Ovary (tissue), 9 donors: Measurements from ENCODE around the gene FZD1. TPM values are rescaled to one million over a fixed set of nuclear protein-coding genes. Genes with fewer than 3 reads are reported as not detected.

Experiments used
- DNase-seq, 5 donors: peaks; one replicate each; pipeline ENCODE4 v3.0.0-alpha.2; 2019 to 2020
- H3K27ac ChIP-seq, 2 donors: fragments of 200-600 bp; one replicate each; pipeline versions ENCODE4 v1.5.1 to v1.8.0; 2019 to 2022
- H3K27me3 ChIP-seq: fragments of 200-600 bp; one replicate; pipeline ENCODE4 v1.8.0; 2022
- H3K36me3 ChIP-seq: fragments of 200-600 bp; sonication (generic); one replicate; pipeline ENCODE4 v1.5.1; 2019
- H3K4me1 ChIP-seq: one replicate; pipeline ENCODE4 v1.8.1; 2013; ENCODE audit warnings: mild to moderate bottlenecking, moderate library complexity; ENCODE audit not compliant: insufficient read depth
- H3K4me3 ChIP-seq: fragments of 200-600 bp; sonication (generic); one replicate; pipeline ENCODE4 v1.5.1; 2017
- H3K9me3 ChIP-seq, 2 donors: fragments of 200-600 bp in 1 of 2; sonication (generic) in 1 of 2; one replicate each; pipeline versions ENCODE4 v1.5.1 to v1.8.1; 2013 to 2019; ENCODE audit warnings: mild to moderate bottlenecking in 1 of 2, moderate library complexity in 1 of 2
- CTCF ChIP-seq, 3 donors: fragments of 450-650 bp in 2 of 3; fragments of 200-600 bp in 1 of 3; IDR thresholded peaks; one replicate each; pipeline versions ENCODE4 v1.5.1 to v1.8.0; 2016 to 2022; ENCODE audit warnings: antibody characterized with exemption in 3 of 3, mild to moderate bottlenecking in 1 of 3
- EP300 ChIP-seq: sonication (generic); formaldehyde crosslinking; IDR thresholded peaks from one replicate; pipeline ENCODE4 v1.6.1; 2017; ENCODE audit warnings: antibody characterized with exemption
- POLR2A ChIP-seq: fragments of 450-650 bp; IDR thresholded peaks from one replicate; pipeline ENCODE4 v1.6.1; 2017; ENCODE audit warnings: antibody characterized with exemption, mild to moderate bottlenecking, moderate library complexity
- WGBS, 3 donors: extraction: QIAGEN DNeasy Blood & Tissue Kit in 1 of 3; methylation state at CpG; one replicate each; pipeline versions ENCODE4 v1.1.5 to v1.1.7; 2013 to 2017; 5-methylcytosine and 5-hydroxymethylcytosine counted together
- intact Hi-C, 4 donors: fragments of 100-400 bp; cut with DNase I; formaldehyde crosslinking; loops; one replicate each; pipeline versions ENCODE4 v1.11.0 to v1.15.1; 2022 to 2023
- polyA plus RNA-seq, 2 donors: library from polyadenylated mRNA; stranded (reverse); fragments of 200-250 nt in 1 of 2; fragments of 350-450 nt in 1 of 2; fragmentation: Illumina TruSeq in 1 of 2; extraction: RNeasy Lipid Tissue Mini Kit (QIAGEN cat#74804) in 1 of 2; gene quantifications; one replicate each; pipeline ENCODE4 v1.2.3, GENCODE V29; 2013 to 2014
- total RNA-seq, 7 donors: library from RNA; depleted of rRNA in 2 of 7; stranded (reverse); fragments of >200 nt in 2 of 7; fragmentation: NEBNext Ultra II Directional in 3 of 7; extraction: Animal tissue kit (Norgen Biotek cat#: 25700) in 3 of 7; gene quantifications; one replicate each; pipeline versions ENCODE4 v1.1.0 to v1.2.4, GENCODE V29; 2016 to 2023
- donor health status: DM: no; HTN: no; CAD: no; lungs with moderate emphysema.
- donor health status: DM: no; HTN: no; CAD: no.
- donor health status: Bipolar disorder and iron deficiency.
- donor health status: DM: yes; HTN: yes; CAD: no.
- donor health status: DM: no; HTN: no; CAD: no.
- donor health status: DM: yes; HTN: yes; CAD: no.

Gene FZD1
- total and polyA plus RNA-seq, 9 donors, result 11.8 to 33.6 (median 19.0) TPM

GRCh38 chr7:91235211-91235832 lies 28.9 kb upstream of the FZD1 start:
- Histone ChIP-seq H3K9me3 (no peaks in the 10 kb centered on the region), H3K36me3 (no peaks in the 10 kb centered on the region), H3K4me1 (peaks cover 11% of the 10 kb centered on the region), H3K27me3 (no peaks in the 10 kb centered on the region), H3K4me3 (no peak overlapping the region), H3K27ac (no peak overlapping the region)
- 84 to 87% (median 87%) methylated on average over 6 of the region's 6 CpGs for WGBS, 3 donors
- TF ChIP-seq EP300, result no peak
- no peak for TF ChIP-seq CTCF (IDR thresholded peaks at IDR 0.05)
- no peak for TF ChIP-seq POLR2A
- intact Hi-C loops, result no loop called here
- DNase-seq, result no peak

DNA sequence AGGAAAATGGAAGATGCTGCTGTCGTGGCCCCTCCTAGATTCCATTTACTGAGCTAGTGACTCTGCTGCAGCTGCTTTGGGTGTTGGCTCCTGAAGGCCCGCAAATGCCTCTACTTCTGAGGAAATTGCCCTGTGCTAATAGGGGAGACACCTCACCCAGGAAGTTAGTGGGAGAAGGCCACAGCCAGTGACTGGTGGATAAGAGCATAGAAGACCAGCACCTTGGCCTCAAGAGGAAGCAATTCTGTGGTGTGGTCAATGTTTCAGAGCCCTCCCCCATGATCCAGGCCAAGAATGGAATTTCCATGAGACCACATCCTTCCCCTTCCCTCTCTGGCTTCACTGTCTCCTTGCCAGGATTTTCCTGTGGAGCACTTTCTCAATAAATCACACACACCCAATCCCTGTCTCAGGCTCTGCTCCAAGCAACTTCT lies 25.0 kb upstream of the FZD1 start:
- intact Hi-C loops, result no loop called here

GRCh38 chr7:91239772-91240171 lies 24.5 kb upstream of the FZD1 start:
- Histone ChIP-seq H3K36me3 (no peaks in the 10 kb centered on the region), H3K27me3 (no peaks in the 10 kb centered on the region), H3K27ac (peak overlapping the region in 1 of 2 donors; percentile 69), H3K9me3 (no peaks in the 10 kb centered on the region), H3K4me1 (peaks cover 17% of the 10 kb centered on the region), H3K4me3 (no peak overlapping the region)
- no peak for DNase-seq
- 27 to 38% (median 30%) methylated on average over 1 of the region's 1 CpG for WGBS, 3 donors
- no peak for TF ChIP-seq EP300
- no peak for TF ChIP-seq POLR2A
- intact Hi-C loops, result no loop called here

More for the DNA sequence above, 25.0 kb upstream of the FZD1 start:
- no peak for TF ChIP-seq POLR2A
- Histone ChIP-seq H3K27me3 (no peaks in the 10 kb centered on the region), H3K27ac (no peak overlapping the region), H3K4me1 (peaks cover 17% of the 10 kb centered on the region), H3K4me3 (no peak overlapping the region), H3K9me3 (no peaks in the 10 kb centered on the region), H3K36me3 (no peaks in the 10 kb centered on the region)
- 31 to 57% (median 32%) methylated on average over 2 of the region's 2 CpGs for WGBS, 3 donors
- no peak for DNase-seq

- Histone ChIP-seq H3K4me3 (no peak overlapping the region), H3K27me3 (no peaks in the 10 kb centered on the region), H3K9me3 (no peaks in the 10 kb centered on the region), H3K4me1 (peaks cover 17% of the 10 kb centered on the region), H3K27ac (peak overlapping the region in 1 of 2 donors; percentile 69), H3K36me3 (no peaks in the 10 kb centered on the region)
- TF ChIP-seq CTCF (IDR thresholded peaks at IDR 0.05), result no peak
- peak in 2 of 5 donors; percentile 22 to 58 for DNase-seq
- intact Hi-C loops, result no loop called here
- 5 to 19% (median 12%) methylated on average over 2 of the region's 2 CpGs for WGBS, 3 donors
These were observed 23.8 kb upstream of the FZD1 start for GRCh38 chr7:91240376-91240941.

GRCh38 chr7:91242097-91242844 lies 22.0 kb upstream of the FZD1 start:
- no peak for DNase-seq
- no peaks in the 10 kb centered on the region for H3K27me3 ChIP-seq
- WGBS, 3 donors, result 70 to 76% (median 74%) methylated on average over 8 of the region's 8 CpGs
- H3K27ac ChIP-seq, result no peak overlapping the region
- no peaks in the 10 kb centered on the region for H3K9me3 ChIP-seq
- no peak overlapping the region for H3K4me3 ChIP-seq
- no peak for TF ChIP-seq EP300
- TF ChIP-seq POLR2A, result no peak
- TF ChIP-seq CTCF (IDR thresholded peaks at IDR 0.05), result no peak
- H3K36me3 ChIP-seq, result no peaks in the 10 kb centered on the region
- intact Hi-C loops, result no loop called here
- H3K4me1 ChIP-seq, result peaks cover 17% of the 10 kb centered on the region
